NCI-H2227 (cell line): ENCODE measurements around the gene DNAJB13.

Source experiments
- DNase-seq: peaks from one replicate; lab custom pipeline; 2025; ENCODE audit not compliant: unreplicated experiment; lab: John Stamatoyannopoulos, UW

Gene DNAJB13

DNA sequence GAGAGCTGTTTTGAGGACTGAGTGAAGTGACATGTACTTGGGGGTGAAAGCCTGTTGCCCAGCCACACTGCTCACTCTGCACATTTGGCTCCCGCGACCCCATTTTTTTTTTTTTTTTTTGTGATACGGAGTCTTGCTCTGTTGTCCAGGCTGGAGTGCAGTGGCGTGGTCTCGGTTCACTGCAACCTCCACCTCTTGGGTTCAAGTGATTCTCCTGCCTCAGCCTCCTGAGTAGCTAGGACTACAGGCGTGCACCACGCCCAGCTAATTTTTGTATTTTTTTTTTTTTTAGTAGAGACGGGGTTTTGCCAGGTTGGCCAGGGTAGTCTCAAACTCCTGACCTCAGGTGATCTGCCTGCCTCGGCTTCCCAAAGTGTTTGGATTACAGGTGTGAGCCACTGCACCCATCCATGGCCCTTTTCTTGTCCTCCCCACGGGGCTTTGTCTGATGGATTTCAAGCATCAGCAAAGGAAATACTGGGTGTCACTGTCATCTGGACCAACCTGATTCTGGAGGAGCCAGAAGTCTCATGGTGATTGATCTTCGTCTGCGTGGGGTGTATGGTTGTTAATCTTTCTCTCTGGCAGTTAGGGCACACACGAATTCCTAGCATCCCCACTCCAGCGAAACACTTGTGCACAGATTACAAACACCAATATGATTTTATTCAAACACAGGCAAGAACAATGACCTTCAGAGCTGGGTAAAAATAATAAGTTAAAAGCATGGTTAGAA is 61.4 kb downstream of the DNAJB13 start:
- no peak for DNase-seq

DNA sequence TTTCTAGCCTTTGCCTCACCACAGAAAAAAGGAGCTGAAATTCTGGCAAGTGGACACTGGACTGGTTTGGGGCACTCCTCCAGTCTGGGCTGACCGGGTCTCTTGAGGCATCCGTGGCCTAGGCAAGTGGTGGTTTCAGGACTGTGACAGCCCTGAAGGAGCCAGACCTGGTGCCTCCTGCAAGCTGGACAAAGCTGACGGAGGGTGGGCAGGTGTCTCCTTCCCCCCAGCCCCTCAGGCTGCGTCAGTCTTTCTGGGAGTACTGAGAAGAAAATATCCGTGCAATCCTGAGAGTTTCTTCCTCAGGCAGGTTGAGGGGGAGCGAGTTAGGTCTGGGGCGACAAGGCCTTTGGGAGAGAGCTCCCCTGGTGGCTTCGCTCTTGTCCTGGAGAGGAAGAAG is 62.3 kb downstream of the DNAJB13 start:
- DNase-seq: no peak

GRCh38 chr11:74014880-74015279 is 64.1 kb downstream of the DNAJB13 start:
- no peak for DNase-seq

DNA sequence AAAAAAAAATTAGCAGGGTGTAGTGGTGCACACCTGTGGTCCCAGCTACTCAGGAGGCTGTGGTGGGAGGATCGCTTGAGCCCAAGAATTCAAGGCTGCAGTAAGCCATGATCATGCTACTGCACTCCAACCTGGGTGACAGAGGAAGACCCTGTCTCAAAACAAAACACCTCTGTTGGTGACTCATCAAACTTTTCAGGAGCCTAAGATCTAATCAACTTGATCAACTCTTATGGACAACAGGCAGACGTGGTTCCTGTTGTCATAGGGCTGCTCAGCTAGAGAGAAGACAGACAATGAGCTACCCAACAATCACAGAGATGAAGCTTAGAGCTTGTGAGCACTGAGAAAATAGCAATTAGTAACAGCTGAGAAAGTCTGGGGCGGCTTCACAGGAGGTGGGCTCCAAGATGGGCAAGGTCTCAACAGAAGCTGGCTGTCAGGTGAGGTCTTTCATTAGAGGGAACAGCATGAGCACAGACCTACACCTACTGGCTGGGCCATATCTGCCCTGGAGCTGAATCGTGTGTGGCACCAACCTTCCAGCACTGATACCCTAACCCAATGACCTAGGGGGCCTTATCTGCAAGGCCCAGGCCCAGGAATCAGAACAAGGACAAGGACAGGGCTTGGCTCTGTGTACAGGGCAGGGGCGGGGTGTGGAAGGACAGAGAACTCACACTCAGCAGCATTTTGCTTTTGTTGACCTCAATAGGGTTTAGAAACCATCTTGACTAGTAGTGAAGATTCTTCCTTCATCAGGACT is 65.3 kb downstream of the DNAJB13 start:
- DNase-seq: no peak

DNA sequence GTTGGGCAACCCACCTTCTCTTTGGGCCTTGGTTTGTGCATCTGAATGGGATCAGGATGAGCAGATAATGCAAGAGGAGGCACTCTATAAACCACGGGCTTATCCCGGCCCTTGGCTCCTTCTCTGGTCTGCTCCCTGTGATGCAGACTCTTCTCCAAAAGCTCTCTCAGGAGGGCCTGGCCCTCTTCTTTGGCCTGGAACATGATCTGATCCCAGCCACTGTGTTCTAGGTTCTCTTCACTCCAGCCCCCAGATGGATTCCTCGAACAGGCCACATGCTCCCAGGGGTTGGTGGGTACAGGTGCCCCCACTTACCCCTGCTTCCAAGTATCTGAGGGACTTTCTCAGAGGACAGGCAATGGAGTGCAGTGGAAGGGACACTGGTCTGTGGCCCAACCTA is 66.8 kb downstream of the DNAJB13 start:
- no peak for DNase-seq

DNA sequence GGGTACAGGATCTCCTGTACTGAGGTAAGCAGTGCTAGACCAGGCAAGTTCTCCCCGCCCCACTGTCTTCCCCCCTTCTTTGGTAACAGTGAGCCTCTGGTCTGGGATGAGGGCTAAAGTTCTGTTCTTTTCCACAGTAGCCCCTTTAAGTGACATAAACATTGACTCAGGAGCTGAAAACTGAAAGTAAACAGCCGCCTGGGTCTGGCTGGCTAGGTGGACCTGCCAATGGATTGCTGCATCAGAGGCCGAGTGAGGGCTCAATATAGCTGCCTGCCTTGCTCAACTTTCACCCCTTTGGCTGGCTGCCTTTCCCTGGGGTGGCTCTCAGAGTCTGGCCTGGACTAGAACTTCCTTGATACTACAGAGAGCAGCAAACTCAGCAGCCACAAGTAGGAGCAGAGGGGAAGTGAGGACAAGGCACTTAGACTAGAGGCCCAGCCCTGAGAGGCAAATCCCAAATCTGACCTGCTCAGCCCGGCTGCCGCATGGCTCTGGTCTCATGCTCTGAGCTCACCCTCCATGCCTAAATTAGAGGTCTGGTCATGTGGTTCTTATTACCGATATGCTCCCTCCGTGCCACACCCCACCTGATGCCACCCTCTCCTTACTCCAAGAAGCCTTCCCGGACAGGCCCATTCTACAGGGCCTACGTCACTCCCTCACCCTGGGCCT is 67.6 kb downstream of the DNAJB13 start:
- DNase-seq: no peak

DNA sequence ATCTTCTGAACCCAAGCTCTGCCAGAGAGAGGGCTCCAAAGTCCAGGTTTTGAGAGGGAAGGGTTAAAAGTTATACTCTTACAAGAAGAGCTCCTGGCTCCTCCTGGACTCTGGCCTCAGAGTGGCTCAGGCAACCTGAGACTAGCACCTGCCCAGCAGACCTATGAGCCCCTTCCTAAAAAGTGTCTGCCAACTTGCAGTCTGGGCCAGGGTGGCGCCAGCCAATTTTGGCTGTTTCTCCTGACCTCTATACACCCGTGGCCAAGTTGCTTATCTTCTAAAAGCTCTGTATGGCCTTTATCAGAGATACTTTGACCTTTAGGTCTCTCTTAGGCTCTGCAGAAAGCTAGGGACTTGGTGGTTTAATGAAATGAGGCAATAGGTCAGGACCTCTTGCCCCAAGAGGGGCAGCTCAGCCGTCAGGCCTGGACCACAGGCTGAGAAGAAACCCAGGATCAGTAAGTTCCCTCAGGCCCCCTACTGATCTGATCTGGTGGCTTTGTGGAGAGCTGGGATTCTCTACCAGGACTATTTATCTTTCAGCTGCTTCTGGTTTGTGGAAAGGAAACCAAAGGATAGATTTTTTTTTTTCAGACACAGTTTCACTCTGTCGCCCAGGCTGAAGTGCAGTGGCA is 68.4 kb downstream of the DNAJB13 start:
- no peak for DNase-seq

DNA sequence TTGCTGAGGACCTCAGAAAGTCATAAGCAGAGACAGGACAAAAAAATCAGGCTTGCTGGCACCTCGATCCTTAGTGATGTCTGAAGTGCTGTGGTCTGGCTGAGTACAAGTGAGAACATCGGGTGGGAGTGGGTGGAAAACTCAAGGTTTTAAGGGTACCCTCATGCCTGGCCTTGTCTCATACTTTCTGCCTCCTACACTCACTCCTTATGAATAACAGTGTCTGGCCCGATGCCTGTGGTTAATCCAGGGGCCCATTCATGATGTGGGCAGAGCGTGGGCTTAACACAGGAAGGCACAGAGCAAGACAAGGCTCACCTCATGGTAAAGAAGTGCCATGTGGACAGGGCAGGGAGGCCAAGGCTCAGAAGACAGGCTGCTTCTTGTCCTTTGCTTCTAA is 69.0 kb downstream of the DNAJB13 start:
- DNase-seq: no peak
